GM19395 (cell line): Measurements from ENCODE around the gene C1orf174.

ENCODE experiments used
- ATAC-seq: cut with Tn5 transposase; IDR thresholded peaks from one replicate; pipeline ENCODE4 v1.9.1; 2021; ENCODE audit warnings: mild to moderate bottlenecking, moderate library complexity; ENCODE audit not compliant: unreplicated experiment

Gene C1orf174

GRCh38 chr1:3900150-3900968 is at the start of gene C1orf174:
Gene C1orf174, minus strand, starts transcription at chr1:3900272. Its CDS starts 86 bp downstream, at chr1:3900186.
- peak; percentile 78 for ATAC-seq

GRCh38 chr1:3948344-3948743 is 48.3 kb upstream of the C1orf174 start:
- no peak for ATAC-seq

GRCh38 chr1:3945916-3946840 is 46.1 kb upstream of the C1orf174 start:
- no peak for ATAC-seq

- ATAC-seq, result no peak
These were observed 45.1 kb upstream of the C1orf174 start for GRCh38 chr1:3945222-3945621.

GRCh38 chr1:3944578-3945125 is 44.6 kb upstream of the C1orf174 start:
- ATAC-seq, result no peak

GRCh38 chr1:3943806-3944577 is 43.9 kb upstream of the C1orf174 start:
- no peak for ATAC-seq

- ATAC-seq, result no peak
These were observed 43.0 kb upstream of the C1orf174 start for GRCh38 chr1:3943123-3943431.

- ATAC-seq, result no peak
These were observed 42.5 kb upstream of the C1orf174 start for GRCh38 chr1:3942416-3943122.

GRCh38 chr1:3940754-3941345 is 40.8 kb upstream of the C1orf174 start:
- no peak for ATAC-seq

GRCh38 chr1:3940081-3940753 is 40.1 kb upstream of the C1orf174 start:
- ATAC-seq, result no peak

- no peak for ATAC-seq
These were observed 39.4 kb upstream of the C1orf174 start for GRCh38 chr1:3939242-3940080.

- no peak for ATAC-seq
These were observed 32.3 kb upstream of the C1orf174 start for GRCh38 chr1:3932156-3932919.

GRCh38 chr1:3931007-3931912 is 31.2 kb upstream of the C1orf174 start:
- ATAC-seq, result no peak

GRCh38 chr1:3930301-3931006 is 30.4 kb upstream of the C1orf174 start:
- ATAC-seq, result no peak

GRCh38 chr1:3929126-3929525 is 29.1 kb upstream of the C1orf174 start:
- ATAC-seq, result no peak

GRCh38 chr1:3928586-3928985 is 28.5 kb upstream of the C1orf174 start:
- no peak for ATAC-seq
